ENCODE results near the gene OSBPL5.

Gene OSBPL5

DNA sequence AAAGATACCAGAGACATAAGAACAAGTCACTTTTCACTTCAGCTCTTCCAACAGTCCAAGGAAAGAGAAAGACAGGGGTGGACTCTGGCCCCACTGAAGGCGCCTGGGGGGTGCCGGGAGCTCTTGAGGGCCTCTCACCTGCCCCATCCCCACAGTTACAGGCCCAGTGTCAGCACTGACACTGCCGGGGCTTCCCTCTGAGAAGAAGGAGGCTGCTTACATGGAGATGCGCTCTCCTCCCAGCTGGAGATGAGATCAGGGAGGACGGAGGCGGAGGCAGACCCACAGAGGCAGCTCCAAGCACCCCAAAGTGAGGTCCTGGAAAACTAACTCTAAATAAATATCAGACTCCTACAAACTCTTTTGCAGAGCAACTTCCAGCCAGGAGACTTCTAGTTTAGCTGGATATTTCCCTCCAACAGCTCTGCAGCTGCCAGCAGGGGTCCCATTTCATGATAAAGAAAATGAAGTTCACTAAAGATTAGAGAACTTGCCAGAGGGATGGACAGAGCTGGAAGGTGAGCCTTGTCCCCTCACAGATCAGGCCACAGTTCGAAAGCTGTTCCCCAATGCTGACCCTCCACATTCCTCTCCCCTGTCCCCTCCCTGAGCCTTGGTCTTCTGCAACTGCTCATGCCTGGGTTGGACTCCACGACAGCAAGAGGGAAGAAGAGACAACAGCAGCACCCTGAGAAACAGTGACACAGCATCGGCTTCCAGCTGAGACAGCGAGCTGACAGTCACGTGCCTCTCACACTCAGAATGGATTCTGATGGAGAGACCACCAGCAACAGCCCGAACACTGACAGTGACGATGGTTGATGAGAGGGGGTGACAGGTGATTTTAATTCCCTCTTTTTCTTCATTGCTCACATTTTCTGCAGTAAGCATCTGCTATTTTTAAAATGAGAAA is 113.7 kb downstream of the OSBPL5 start:
- no peak for DNase-seq (ENCODE audit: low read depth)

DNA sequence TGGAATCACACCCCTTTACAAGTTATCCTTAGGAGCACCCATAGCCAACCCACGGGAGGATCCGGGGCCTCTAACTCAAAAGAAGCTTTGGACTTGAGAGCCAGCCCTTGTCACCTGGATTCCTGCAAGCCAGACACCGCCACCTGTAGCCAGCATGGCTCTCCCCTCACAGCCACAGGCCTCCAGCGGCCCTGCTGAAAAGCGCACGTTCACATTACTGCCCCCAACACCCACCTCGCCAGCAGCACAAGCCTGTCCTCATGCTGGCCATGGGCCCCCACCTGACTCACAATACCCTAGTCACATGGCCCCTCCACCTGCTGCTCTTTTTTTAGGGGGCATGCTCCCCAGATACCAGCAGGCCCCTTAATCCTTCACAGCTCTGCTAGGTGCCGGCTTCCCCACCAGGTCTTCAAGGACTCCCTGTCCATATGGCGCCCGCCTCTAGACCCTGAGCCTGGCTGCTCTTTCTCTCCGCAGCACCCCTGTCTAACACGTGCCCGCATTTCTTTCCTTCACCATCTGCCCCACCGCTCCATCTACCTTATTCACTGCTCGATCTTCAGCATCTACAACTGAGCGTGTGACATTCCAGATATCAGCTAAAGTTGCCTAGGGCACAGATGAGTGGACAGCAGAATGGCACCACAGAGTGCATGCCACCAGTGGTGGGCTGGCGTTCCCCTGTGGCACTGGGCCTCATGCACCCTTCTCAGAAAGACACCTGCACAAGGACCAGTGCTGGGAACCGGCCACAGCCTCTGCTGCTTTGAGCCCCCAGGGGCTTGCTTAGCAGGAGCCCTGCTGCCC is 114.5 kb downstream of the OSBPL5 start:
- no peak for DNase-seq (ENCODE audit: low read depth)

DNA sequence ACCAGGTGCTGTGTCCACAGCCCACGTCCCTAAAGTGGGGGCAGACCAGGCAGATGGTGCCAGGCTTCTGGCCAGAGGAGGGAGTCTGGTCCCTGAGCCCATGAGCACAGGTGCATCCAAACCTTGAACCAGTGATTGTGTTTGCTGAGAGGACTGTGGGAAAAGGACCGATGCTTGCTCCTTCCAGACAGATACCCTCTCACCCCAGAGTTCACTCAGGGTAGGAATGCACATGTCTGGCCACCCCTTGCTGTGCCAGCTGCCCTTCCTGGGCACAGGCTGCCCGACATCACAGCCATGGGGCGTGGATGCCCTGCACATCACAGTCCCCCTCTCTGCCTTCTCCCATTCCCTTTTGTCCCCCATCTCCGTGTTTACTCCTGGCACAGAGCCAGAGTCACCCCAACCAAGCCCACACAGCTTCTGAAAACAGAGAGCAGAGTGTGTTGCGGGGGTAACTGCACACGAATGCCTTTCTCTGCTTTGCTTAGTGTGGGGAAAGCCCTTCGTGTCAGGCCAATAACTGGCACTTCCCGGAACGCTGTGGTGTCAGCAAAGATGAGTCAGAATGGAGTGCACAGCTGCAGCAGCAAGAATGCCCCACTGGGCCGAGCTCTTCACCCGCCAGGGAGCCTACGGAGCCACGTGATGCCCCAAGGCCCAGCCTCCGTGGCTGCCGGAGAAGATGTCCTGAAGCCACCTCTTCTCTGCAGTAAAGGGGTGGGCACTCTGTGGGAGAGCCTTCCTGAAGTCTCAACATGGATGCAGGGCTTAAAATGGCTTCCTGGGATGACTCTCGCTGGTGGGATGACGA is 115.5 kb downstream of the OSBPL5 start:
- peak; percentile 95 for DNase-seq (ENCODE audit: low read depth)

DNA sequence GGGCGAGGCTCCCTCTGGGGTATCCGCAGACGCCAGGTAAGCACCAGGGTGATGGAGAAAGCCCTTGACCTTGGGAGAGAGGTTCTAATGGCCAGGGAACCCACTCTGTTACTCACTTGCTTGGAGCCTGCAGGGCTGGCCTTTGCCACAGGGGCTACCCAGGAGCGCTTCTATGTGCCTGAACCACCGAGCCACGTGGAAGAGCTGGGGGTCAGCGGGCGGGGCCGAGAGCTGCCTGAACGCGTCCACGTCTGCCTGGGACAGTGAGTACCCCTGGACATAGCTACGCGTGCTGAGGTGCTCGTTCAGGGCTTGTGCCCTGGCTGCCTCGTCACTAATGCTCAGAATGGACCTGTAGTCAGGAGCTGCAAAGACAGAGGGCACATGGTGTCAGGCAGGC is 117.5 kb downstream of the OSBPL5 start:
- DNase-seq (ENCODE audit: low read depth) = no peak

DNA sequence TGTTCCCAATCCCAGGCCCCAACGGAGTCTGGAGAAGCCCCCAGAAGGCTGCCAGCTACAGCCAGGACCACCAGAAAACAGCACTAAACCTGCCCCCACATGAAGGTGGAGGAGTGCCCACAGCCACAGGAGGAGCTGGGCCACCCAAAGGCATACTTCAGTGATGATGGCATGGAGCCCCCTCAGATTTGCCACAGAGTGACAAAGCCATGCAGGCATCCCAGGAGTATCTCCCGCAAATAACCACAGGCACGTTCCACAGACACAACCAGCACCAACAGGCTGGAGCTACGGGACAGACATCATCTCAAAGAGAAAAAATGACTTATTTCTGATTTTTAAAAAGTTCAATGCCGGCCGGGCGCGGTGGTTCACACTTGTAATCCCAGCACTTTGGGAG is 118.5 kb downstream of the OSBPL5 start:
- DNase-seq (ENCODE audit: low read depth) = no peak

DNA sequence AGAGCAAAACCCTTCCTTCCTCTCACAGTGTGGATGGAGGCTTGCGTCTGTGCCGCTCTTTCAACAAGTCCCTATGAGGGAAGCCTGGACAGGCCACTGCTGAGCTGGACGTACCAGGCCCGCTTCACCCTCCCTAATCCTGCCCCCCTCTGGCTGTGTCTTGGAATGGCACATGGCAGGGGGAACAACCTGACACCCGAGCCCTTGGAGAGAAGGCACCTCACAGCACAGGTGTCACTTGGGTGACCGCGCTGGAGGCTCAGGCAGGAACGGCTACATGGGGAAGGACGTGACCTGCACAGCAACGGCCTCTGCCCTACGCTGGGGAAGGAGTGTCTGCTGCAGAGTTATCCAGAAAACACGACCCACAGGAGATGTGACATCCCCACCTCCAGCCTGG is 118.9 kb downstream of the OSBPL5 start:
- no peak for DNase-seq (ENCODE audit: low read depth)

DNA sequence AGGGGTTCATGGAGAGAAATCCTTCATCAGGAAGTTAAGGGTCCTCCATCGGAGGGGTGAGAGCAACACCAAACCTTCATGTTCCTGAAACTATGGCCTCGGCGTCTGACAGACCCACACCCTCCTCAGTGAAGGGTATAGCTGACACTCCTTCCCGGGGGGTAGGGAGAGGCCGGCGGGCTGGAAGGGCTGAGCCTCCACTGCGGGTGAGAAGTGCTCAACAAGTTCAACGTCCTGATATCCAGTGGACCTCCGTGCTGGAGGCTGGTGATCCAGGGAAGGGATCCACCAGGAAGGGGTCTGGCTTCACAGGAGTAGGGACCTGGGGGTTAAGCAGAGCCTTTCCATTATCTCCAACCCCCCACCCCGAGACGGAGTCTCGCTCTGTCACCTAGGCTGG is 120.2 kb downstream of the OSBPL5 start:
- no peak for DNase-seq (ENCODE audit: low read depth)

DNA sequence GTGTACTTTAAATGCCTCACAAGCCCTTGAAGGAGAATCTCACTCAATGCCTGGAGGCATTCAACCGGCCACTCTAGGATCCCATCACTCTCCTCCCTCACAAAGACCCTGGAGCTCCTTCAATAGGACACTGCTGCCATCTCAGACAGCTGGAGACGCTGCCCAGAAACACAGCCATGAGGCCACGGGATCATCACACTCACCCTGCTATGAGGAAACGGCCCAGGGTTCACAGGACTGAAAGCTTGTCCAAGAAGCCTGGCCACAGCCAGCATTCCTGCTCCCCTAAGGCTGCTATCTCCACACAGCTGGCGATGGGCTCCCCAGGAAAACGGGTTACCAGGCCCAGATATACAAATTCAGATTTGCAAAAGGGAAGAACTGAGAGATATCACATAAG is 121.1 kb downstream of the OSBPL5 start:
- DNase-seq (ENCODE audit: low read depth) = no peak

DNA sequence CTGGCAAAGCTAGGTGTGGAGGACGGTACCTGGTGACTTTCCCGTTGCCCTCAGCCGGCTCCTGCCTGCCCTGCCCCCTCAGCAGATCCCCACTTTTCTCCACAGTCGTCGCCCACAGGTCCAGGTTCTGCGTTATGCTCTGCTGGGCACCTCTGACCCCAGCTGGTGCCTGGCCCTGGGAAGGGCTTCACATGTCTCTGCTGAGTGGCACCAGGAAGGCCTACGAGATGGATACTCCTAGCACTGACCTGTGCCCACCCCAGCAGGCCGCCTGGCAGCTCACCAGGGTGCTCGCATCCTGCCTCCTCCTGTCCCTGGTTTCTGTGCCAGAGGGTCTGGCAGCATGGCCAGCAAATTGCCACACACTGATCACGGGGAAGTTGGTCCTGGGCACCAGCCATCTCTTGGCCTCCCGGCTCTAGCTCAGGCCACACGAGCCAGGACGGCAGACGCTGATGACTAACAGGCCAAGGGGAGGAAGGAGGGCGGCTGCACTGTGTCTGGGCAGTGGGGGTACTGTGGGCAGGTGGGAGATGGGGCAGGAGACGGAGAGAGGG is 121.7 kb downstream of the OSBPL5 start:
- DNase-seq (ENCODE audit: low read depth) = peak; percentile 47

DNA sequence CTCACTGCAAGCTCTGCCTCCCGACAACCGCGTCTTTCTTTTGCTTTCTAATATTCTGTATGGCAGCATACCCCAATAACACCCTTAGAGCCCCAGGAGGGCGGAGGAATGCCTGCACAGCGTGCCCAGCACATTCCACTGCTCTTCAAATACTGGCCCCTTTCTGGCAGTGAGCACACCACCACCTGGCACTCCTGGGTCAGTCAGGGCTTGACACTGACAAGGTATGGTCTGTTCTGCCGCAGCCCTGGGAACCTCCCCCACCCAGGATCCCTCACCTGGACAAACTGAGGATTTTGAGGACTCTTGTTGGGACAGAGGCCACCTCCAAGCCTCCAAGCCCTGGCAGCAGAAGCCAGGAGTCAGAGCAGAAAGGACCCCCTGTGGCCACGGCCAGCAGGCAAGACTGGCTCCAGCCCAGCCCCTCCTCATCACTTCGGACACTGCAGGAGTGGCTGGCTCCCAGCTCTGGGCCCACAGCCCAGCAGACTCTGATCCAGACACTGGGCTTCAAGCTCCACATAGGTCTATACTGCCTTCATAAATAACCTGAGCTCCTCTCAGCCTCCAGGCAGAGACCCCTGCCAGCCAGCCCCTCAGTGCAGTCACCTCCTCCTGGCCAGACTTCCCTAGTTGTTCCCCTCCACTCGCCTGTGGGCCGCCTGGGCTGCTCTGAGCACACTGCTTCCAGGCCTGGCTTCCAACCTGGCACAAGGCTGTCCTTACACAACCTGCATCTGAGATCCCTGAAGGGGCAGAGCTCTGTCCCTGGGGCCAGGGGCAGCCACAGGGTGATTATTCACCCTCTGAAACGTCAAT is 122.4 kb downstream of the OSBPL5 start:
- no peak for DNase-seq (ENCODE audit: low read depth)

DNA sequence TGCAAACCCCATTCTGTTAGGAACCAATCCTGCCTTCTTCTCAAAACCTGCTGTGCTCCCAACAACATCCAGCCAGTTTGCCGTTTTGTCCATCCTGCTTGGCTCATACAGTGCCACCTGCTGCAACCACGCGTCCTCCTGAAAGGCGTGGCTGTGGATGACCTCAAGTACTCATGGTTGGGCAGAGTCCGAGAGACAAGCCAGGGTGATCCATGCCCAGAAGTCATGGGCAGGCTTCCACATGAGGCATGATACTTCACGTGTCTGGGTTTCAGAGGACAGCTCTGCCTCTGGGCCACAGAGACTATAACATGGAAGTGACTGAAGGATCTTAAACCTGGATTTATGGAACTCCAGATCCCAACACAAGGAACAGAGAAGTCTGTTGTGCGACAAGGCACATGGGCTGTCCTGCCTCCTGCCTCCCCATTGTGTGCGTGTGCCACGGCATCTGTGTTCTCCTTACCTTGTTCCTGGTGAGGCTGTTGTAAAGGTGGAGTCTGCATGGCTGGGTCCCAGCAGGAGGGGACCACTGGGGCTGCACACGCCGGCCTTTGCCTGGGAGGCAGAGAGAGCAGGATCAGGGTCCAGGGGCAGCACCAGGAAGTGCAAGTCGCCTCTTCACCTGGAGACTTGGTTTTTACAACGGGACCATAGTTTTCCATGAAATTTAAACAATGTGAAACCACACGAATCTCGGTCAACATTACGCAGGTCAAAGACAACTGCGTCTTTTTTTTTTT is 123.2 kb downstream of the OSBPL5 start:
- no peak for DNase-seq (ENCODE audit: low read depth)

DNA sequence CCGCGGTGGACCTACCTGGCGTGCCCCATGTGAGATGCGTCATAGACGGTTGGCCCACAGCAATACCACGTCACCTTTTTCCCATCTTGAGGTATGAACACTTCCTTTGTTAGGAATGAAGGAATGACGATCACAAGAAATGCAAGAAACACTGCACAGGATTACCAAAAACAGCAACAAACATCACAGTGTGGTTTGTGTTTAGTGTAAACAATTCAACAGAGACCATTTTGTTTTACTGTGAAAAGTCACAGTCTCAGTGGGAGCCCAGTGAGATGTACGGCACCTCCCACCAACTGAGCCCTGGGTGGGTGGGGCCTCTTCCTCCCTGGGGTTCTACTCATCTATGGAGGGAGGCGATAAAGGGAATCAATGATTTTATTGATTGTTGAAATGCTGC is 124.2 kb downstream of the OSBPL5 start:
- DNase-seq (ENCODE audit: low read depth) = no peak

DNA sequence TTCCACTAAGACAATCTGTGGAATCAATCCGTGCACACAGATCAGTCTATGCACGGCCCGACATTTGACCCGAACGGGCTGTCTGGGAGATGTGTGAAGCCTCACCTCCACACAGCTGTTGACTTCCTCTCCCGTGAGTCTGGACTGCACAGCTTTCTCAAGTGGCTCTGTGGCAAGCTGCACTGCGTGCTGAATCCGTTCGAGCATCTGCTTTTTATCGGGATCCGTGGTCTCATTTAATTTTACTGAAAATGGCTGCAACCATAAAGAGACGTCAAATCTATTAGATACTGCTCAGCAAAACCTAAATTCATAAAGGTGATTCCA is 127.2 kb downstream of the OSBPL5 start:
- no peak for DNase-seq (ENCODE audit: low read depth)

All from stromal cell of bone marrow (primary cell).